Activated CD4-positive, alpha-beta T cell treated with anti-CD3 and anti-CD28 coated beads, Interleukin-2, Interleukin-4, amounts not matched to agents 100 ng/mL and 50 ng/mL, durations not matched to agents 16 hours and 8 hours (primary cell): ENCODE results near the gene SLC25A24.

Experiments
- DNase-seq: peaks from one replicate; pipeline ENCODE4 v3.0.0-alpha.2; 2020; ENCODE audit warnings: low spot score

SLC25A24 gene

GRCh38 chr1:108097018-108097417 is 103.1 kb downstream of the SLC25A24 start:
- no peak for DNase-seq

- DNase-seq, result no peak
Measured at GRCh38 chr1:108096089-108096488, 104.1 kb downstream of the SLC25A24 start.

GRCh38 chr1:108089477-108089876 is 110.7 kb downstream of the SLC25A24 start:
- DNase-seq, result no peak

- DNase-seq, result no peak
Measured at GRCh38 chr1:108085628-108086027, 114.5 kb downstream of the SLC25A24 start.

GRCh38 chr1:108084866-108085477 is 115.2 kb downstream of the SLC25A24 start:
- no peak for DNase-seq
